COR-L47 (cell line): Measurements from ENCODE around the gene PML.

Experiments used
- DNase-seq: peaks from one replicate; lab custom pipeline; 2025; lab: John Stamatoyannopoulos, UW

PML gene

DNA sequence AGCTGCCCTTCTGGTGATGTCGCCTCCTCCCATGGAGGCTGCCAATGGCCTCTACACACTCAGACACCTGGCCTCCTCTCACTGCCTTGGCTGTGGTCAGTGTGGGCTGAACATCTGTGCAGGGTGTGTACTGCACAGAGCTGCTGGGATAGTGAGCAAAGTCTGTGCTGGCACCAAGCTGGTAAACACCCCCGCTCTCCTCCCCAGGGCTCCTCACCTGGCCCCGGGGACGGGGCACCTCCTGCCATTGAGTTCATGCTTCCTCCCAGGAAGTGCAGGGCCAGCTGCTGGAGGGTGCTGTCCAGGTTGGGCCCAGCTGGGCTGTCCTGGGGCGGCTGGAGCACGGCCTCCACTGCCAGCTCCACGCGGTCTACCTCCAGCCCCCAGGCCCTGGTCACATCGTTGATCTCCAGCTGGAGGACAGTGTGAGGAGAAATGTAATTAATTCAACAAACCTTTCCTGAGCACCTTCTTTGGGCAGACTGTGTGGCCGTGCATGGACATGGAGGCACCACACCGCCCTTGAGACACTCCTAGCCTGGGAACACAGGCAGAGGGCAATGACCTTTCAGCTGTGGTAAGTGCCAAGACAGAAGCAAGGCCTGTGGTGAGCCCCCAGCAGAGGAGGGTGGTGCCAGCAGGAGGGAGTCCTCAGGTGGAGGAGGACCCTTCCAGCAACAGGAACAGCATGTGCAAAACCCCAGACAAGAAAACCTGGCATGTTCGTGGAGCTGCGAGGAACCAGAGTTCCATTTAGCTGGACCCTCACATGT is 9.2 kb upstream of the PML start:
- DNase-seq, result no peak

DNA sequence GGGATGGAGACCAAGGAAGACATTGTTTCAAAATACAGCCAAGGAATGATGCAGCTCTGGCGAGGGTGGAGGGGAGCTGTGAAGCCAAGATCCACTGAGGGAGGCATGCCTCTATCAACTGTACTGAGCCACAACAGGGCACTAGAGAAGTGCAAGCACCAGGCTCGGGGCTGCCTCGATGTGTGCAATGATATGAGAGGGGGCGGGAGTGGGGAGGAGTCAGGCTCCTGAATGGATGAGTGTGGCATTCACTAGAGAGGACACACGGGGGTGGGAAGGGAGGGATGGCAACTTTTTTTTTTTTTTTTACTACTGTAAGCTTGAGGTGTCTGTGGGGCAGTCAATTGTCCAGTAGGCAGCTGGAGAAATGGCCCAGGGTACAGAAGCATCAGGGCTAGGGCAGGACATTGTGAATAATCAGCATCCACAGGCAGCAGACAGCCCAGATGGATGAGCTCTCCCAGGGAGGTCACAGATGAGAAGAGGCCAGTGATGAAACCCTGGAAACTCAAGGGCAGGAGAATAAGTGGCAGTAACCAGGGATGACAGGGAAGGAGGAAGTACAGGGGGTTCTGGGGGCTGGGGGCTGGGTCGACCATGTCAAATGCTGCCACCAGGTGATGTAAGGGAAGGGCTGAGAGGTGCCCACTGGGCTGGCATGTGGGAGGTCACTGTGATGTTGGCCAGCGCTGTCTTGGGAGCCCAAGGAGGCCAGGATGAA is 8.3 kb upstream of the PML start:
- DNase-seq, result no peak

GRCh38 chr15:73986776-73987056 is 7.8 kb upstream of the PML start:
- no peak for DNase-seq

DNA sequence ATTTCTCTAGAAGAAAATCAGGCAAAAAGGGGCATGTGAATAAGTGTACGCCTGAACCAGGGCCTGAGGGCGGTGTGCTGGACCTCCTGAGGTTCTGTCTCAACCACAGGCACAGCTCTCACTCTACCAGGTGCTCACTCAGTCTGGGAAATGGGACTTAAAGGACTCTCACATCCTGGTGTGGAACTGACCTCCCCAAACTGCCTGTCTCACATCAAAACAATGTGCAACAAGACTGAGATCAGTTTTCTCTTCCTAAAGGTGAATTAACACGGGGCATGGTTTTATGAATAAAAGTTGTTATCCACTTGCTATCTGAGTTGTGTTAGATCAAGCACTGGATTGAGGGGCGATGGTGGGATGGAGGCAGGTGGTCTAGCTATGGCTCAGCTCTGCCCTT is 7.3 kb upstream of the PML start:
- DNase-seq, result no peak

DNA sequence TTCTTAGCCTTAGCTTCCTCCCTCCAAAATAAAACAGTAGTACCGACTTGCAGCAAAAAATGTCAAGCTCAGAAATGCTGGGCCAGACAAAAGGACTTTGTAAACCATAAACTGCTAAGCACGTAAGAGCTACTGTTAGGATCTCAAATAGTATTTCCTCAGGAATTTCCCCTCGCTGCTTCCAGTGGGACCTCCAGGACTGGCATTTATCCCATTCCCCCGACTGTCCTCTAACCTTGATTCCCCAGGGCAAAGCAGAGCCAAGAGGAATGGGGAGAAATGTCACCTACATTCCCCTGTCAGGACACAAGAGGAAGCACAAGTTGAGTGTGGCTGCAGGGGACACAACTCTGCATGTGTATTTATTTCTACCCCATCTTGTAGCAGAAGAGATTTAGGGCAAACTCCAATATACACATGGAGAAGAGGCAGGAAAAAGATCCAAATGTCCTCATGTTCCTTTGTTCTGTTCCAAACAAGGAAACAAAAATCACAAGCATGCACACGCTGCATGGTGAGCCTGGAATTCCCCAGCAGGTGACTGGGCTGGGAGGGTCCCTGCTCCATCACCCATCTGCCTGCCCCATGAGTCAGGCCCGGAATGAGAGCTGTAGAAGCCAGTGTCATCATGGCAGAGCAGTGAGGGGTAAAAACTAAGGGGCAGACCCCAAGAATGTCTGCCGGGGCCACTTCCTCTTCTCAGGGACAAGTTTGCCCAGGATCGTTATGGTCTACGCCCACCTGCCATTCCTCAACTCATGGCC is 6.7 kb upstream of the PML start:
- DNase-seq, result no peak

DNA sequence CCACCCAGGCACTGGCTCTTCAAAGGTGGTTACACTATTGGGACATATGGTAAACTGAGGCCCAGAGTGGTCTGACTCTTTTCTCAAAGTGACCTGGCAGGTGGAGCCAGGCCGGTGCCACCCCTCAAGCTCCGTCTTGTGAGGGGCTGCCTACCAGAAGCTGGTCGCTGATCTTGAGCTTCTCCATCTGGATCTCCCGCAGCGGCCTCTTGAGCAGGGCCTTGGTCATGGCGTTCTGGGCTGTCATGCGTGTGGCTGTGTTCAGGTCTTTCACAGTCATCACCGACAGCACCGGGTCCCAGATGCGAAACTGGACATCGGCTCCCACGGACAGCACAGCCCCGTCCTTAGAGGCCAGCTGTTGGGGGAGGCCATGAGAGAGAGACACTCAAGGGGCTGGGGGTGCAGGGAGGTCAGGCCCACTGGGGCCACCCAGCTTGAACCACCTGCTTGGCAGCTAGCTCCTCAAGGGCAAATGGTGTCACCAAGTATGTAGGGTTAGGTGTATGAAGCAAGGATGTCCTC is 6.0 kb upstream of the PML start:
- DNase-seq, result no peak

- DNase-seq, result no peak
These were observed 5.3 kb upstream of the PML start for GRCh38 chr15:73989001-73989798.

- DNase-seq, result peak; percentile 72
These were observed 4.1 kb upstream of the PML start for GRCh38 chr15:73990250-73991005.

GRCh38 chr15:73991260-73991659 is 3.3 kb upstream of the PML start:
- DNase-seq, result no peak

- peak; percentile 95 for DNase-seq
These were observed 2.6 kb upstream of the PML start, which contains the start of gene STOML1 for GRCh38 chr15:73991726-73992593. Gene STOML1, minus strand, starts transcription at chr15:73992295. Its CDS starts 72 bp downstream, at chr15:73992223.

- no peak for DNase-seq
These were observed 2.0 kb upstream of the PML start for GRCh38 chr15:73992594-73992898.

DNA sequence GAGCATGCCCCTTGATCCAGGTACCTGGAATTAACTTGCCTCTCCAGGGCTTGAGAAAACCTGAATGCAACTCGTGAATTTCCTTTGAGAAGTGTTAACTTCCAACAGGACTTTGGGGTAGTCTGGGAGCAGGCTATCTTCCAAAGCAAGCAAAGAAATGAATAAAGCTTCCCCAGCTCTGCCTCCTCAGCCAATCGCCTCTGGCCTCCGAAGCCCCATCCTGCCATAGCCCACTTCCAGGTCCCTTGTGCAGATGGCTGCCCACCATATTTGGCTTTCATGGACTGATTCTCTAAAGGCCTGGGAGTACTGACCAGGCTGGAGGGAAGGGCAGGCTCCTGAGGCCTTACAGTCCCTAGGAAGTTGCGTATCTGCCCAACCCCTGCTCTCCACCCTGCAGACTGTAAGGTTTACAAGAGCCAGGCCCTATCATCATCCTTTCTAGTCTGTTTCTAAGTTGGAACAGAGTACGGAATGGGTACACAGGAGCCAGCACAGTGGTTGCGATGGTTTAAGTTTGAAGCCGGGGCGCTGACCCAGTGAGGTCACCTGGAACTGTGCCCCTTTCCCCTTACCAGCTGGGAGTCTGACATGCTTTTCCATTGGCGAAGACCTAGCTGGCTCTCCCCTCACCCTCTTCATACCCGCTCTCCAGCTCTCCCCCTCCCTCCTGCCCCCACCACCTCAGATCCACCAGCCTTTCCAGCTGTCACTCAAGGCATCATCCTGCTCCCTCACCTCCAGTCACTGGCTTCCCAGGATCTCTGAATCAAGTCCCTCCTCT is 1.1 kb upstream of the PML start:
- DNase-seq, result no peak

DNA sequence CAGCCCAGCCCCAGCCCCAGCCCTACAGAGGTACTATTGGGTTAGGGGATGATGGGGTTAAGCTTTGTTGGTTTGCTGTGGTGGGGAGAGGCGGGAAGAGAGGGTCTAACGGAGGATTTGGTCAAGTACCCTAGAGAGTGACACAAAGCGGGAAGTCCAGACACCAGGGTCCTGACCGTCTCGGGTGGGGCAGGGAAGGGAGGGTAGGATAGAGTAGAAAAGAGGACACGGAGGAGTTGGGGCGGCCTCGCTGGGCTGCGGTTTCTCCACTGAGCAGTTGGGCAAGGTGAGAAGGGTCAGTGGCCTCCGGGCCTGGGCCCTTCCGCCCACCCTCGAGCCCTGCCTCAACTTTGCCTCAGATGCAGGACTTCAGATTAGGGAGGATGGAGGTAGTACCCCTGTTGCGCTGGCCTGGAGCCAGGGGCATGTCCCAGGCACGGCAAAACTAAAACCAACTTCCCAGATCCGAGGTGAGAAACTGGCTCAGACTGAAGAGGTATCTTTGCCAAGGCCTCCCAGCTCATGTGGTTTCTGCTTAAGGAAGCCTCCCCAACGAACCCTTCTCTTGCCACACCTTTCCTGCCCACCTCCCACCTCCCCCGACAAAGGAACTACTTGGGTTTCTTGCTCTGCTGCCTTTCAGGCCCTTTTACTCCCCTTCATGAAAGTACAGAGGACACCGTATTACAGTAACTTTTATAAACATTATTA is 551 bp downstream of the PML start:
- DNase-seq, result no peak

DNA sequence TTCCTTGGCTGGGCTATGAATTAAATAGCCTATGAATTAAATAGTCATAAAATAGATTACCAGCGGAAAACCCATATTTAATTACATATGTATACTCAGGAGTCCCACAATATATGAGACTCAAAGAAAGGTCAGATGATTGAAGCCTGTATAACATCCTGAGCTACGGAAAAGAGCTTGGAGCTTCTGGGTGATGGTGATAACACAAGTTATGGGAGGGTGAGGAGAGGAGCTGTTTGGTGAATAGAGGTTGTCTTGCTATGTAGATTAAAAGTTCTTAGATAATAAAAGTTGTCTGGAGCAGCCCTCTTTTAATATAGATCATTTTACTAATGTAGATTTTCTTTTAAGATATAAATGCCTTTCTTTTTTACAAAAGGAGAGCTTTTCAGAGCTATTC is 1.8 kb downstream of the PML start:
- DNase-seq, result no peak

GRCh38 chr15:73996939-73997338 is 2.4 kb downstream of the PML start:
- no peak for DNase-seq

DNA sequence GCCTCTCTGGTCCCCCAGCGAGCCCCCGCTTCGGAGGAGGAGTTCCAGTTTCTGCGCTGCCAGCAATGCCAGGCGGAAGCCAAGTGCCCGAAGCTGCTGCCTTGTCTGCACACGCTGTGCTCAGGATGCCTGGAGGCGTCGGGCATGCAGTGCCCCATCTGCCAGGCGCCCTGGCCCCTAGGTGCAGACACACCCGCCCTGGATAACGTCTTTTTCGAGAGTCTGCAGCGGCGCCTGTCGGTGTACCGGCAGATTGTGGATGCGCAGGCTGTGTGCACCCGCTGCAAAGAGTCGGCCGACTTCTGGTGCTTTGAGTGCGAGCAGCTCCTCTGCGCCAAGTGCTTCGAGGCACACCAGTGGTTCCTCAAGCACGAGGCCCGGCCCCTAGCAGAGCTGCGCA is 3.5 kb downstream of the PML start:
- DNase-seq, result no peak

- DNase-seq, result no peak
These were observed 12.5 kb downstream of the PML start for GRCh38 chr15:74006774-74007639.

GRCh38 chr15:74007820-74008371 is 13.4 kb downstream of the PML start:
- DNase-seq, result no peak
